Endothelial cell of hepatic sinusoid (primary cell): ENCODE data around the gene ZBTB16.

Experiments used
- in situ Hi-C: cut with HindIII; loops from 2 replicates; pipeline ENCODE4 v1.10.0; 2017; ENCODE audit warnings: low sequenced_read_pairs

The ZBTB16 gene

DNA sequence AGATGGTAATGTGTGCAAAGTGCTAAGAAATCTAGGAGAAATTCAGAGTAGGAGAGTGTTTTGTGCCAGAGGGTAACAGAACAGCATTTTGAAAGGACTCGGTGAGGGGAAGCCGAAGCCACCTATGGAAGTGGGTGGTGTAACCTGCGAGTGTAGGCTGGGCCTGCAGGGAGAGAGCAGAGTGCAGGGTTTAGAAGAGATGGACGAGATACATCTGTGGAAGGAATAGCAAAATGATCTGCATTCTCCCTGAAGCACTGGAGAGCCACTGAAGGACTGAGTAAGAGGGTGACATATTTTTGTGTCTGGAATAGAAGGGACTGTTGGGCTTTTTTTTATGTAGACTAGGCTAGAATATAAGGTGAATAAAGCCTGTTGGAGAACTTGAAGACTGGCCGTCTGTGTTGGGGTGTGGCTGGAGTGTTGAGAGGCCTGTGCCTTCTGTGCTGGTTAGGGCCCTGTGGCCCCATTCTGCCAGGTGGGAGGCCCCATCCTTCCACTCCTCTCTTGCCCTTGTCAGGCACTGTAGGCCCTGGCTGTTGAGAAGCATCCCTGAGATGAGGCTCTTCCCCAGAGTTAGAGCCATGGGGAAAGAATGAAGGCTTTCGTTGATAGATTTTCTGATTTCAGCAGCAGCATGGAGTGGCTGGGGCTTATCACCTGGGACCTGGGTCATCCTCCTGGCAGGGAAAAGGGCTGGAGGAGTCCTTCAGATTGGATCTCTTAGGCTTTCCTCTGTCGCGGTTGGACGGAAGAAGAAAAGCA lies 102.2 kb downstream of the ZBTB16 start:
- in situ Hi-C loops, result no loop called here

DNA sequence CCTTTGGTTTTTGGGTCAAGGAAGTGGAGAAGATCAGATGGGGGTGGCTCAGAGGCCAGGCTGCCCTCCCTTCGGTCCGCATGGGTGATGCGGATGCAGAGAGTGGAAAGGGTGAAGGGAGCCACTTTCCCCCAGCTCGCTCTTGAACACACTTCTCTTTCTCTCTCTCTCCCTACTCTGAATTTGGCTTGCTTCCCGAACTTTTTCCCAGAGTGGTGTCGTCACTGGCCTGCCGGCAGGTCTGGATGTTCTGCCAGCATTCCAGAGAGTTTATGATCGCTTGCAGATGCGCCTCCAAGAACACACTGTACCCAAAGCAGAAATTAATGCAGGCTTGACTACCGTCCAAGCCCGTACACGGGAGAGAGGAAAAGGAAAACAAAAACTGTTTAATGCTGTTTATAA lies 103.2 kb downstream of the ZBTB16 start:
- in situ Hi-C loops, result no loop called here

DNA sequence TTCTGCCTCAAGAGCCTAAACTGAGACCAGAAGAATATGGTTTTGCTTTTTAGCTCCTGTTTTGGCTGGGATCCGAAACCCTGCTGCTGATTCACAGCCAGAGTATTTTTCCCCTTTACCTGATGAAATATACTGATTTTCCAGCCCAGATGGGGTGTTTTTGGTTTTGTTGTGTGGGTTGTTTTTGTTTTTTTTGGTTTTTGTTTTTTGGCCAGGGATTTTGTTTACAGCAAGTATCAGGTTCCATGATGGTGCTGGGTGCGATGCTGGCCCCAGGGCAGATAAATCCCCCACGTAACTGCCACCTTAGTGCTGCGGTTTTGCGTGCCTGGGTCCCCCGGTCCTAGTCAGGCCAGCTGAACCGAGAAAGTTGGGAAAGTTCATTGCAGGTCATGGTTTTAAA lies 103.7 kb downstream of the ZBTB16 start:
- in situ Hi-C loops, result no loop called here

DNA sequence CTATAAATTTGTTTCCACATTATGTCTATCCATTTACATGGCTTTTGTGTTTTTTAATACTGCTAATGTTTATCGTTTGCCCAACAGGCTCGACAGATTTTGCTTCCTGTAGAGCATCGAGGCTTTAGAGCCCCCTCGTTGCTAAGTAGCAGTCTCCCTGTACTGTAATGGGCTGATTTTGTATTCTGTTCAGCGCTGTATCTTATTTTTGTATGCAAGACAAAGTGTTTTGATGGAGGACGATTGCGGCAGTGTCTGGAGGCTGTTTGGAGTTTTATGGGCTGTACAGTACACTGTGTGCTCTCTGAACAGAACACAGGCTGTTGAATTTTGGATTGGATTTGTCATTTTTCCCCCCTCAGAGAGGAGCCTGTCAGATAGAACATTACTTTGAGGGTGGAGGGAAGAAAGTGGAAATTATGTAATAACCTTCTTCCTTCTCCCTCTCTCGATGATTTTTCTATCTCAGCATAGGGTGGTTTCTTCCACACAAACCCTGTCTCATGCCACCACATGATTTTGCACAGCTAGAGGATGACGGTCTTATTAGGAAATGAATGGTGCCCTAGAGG lies 104.4 kb downstream of the ZBTB16 start:
- in situ Hi-C loops, result no loop called here

DNA sequence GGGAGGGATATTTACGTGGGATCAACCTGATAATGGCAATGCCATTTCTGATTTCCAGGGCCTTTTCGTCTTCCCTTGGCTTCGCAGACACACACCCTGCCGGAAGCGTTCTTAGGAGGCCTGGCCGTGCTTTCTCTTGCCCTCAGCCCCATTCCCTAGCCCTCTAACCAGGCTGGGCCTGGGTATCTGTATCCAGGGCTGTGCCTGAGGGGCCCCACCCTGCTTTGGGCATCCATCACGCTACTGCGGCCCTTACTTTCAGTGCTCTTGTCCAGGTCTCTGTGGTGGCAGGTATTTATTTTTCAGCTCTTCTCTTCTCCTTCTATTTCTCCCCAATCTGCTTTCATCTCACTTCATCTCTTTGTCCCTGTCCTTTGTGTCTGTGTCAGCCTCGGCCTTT lies 105.0 kb downstream of the ZBTB16 start:
- in situ Hi-C loops, result no loop called here

DNA sequence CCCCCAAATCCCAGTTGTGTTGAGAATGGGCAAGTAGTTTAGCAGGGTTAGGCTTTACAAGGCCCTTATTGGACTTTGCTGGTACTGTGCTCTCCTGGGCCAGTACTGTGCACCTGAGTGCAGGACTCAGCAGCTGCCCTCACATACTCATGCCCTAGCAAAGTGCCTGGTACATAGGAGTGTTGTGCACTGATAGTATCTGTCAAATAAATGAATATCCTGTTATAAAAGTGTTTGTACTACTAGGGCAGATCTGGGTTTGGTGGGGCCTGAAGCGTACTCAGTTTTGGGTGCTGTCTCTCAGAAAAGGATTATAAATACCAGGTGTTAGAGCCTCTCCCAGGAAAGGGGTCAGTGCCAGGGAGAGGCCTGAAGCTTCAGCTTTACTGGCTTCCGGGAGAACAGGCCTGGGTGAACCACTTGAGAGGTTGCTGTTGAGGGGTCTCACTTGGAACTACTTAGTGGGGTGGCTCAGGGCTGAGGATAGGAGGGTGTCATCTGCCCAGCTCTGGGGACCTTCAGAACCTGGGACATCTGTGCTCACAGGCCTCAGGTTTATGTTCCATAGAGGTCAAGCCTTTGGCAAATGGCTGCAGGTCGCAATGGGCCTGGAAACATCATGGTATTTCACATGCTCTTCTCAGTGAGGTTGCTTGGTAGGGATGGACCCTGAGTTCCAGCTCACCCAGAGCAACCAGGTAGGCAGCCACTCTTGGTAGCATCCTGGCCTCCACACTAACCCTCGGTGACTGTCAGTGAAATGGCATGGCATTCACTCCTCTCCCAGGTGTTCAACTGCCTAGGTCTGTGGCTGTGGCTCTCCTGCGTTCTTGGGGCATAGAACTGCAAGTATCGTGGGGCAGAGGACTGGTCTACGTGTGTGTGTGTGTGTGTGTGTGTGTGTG lies 106.1 kb downstream of the ZBTB16 start:
- in situ Hi-C loops, result loop anchor here (5.0 kb wide), 1 partner anchor 123 kb away; no protein-coding TSS in a partner anchor

DNA sequence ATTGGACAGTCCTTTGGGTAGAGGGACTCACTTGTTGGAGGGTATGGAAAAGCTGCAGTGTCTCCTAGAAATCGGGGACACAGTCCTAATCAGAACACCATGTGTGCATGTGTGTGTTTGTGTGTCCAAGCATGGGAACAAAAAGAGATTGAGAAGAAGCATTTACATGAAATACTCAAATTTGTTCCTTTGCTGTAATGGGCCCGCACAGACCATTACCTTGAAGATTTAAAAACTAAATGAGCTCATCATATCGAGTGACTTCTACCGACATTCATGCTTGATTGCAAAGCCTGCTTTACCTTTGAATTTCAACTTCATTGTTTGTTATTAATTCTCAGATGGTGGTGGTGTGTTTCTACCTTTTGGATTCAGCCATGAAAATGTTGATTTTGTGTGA lies 106.9 kb downstream of the ZBTB16 start:
- in situ Hi-C loops, result loop anchor here (5.0 kb wide), 1 partner anchor 124 kb away; no protein-coding TSS in a partner anchor

DNA sequence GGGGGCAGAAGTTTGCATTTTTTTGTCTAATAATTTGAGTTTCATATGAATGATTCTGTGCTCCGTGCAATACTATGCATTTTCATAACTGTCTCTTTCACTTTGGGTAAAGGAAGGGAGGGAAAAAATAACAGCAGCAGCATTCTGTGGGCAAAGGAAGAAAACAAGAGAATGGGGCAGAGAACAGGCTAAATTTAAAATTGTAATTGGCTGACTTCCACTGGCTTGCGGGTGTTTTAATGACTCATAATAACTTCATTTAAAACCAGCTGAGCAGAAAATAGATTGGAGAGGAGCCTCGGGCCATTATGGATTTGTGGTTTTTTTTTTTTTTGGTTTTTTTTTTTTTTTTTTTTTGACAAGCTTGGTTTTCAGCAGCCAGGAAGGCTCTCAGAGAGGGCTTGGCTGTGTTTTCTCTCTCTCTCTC lies 107.4 kb downstream of the ZBTB16 start:
- in situ Hi-C loops, result loop anchor here (5.0 kb wide), 1 partner anchor 125 kb away; no protein-coding TSS in a partner anchor

DNA sequence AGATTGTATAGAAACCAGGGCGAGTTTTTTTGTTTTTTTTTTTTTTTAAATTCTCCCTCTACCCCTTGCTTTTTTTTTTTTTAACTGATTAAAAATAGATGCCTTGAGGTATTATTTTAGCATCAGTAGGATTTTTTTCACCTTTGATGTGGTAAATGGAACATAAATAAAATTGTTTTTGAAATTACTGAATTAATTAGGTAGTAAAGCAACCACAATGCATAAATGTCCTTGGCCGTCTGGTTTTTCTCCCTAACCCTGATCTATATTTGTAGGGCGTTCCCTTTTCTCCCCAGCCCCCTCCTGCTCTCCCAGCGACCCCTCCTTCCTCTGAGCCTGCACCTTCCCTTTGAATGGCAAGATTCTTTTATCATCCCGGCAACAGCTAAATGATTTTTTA lies 107.8 kb downstream of the ZBTB16 start:
- in situ Hi-C loops, result loop anchor here (5.0 kb wide), 1 partner anchor 125 kb away; no protein-coding TSS in a partner anchor

DNA sequence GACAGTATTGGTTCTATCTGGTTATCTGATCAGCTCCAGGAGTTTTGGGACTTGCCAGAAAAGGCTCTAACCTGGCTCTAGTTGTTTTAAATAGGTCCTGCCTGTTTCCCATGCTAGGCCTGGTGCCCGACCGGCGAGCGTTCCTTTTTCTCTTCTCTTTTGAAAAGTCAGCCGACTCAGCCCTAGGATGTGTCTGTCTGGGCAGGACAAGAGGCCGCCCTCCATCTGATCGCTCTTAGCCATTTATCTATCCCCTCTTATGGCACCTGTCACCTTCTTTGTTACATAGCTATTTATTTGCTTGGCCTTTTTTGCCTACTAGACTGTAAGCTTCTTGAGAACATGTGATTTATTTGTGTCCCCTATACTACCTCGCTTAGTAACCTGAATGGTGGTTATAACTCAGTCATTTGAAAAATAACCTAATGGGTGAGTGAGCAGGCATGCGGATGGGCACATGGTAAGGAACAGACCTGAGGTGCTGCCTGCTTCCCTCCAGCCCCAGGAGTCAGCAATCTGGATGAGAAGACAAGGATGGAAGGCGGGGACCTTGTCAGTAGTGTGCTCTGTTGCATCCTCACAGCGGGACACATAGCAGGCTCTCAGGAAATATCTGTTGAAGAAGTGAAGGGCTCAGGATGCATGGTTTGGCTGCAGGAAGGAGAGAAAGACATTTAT lies 108.4 kb downstream of the ZBTB16 start:
- in situ Hi-C loops, result loop anchor here (5.0 kb wide), 1 partner anchor 126 kb away; no protein-coding TSS in a partner anchor

DNA sequence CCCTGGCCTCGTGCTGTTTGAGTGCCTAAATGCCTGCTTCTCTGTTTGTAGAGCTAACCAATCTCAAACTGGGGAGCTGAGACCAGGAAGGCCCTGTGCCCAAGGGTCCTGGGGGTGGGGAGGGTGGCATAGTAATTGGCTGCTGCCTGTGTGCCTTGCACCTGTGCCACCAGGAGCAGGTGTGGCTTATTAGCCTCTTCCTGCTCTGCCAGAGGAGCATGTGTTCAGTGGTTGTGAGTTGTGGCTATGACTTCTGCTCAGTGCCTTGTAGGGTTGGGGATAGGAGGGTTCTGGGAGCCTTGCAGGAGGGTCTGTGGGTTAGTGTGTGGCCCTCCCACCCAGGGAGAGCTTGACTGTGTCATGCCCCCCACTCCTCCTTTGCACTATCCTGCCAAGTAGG lies 109.2 kb downstream of the ZBTB16 start:
- in situ Hi-C loops, result loop anchor here (5.0 kb wide), 1 partner anchor 126 kb away; no protein-coding TSS in a partner anchor

DNA sequence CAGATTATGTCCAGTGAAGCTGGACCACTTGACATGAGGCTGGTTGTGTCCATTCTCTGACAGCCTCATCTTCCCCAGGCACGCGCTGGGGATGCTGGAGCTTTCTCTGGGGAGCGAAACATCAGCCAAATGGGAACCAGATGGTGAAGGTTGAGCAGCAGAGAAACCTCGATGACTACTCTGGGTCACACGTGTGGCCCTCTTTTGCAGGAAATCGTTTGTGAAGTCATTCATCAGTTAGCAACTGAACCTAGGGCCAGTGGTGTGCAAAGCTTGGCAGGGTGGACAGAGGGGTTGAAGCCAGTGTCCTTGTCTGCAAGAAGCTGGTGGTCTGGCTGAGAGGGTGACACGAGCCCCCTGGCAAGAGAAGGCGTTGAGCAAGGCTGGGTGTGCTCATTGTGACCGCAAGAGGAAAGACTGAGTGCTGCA lies 109.8 kb downstream of the ZBTB16 start:
- in situ Hi-C loops, result loop anchor here (5.0 kb wide), 1 partner anchor 127 kb away; no protein-coding TSS in a partner anchor

DNA sequence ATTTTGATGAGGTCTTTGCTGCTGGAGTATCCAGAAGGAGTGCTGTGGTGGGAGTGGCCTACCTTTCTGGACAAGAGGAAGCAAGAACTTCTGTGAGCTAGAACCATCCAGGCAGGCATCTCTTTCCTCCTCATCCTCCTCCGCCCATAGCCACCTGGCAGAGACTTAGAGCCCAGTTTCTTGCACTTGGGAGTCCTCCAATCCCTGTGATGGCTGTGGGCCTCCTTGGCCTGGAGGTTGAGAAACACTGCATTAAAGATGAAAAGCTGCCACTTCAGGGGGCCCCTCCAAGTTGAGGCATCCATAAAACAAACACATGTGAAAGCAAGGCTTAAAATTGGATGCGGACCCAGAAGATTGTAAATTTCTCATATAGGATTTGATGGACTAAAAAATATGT lies 110.3 kb downstream of the ZBTB16 start:
- in situ Hi-C loops, result loop anchor here (5.0 kb wide), 1 partner anchor 128 kb away; no protein-coding TSS in a partner anchor

DNA sequence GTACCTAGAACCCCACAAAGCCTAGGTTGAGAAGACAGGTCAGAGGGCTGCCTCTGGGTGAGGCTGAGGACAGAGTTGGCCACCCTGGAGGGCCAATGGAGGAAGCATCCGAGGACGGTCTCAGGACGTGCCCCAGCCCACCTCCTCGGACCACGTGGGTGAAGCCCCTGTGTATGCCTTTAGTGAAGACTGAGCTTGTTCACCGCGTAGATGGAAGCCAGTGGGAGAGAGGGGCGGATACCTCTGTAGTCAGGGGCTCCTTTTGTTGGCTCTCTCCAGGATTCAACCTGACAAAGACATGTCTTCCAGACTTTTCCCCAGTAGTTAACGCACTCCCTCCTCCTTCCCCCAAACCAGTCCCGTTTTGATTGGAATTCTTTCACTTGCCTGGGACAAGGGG lies 110.7 kb downstream of the ZBTB16 start:
- in situ Hi-C loops, result no loop called here

DNA sequence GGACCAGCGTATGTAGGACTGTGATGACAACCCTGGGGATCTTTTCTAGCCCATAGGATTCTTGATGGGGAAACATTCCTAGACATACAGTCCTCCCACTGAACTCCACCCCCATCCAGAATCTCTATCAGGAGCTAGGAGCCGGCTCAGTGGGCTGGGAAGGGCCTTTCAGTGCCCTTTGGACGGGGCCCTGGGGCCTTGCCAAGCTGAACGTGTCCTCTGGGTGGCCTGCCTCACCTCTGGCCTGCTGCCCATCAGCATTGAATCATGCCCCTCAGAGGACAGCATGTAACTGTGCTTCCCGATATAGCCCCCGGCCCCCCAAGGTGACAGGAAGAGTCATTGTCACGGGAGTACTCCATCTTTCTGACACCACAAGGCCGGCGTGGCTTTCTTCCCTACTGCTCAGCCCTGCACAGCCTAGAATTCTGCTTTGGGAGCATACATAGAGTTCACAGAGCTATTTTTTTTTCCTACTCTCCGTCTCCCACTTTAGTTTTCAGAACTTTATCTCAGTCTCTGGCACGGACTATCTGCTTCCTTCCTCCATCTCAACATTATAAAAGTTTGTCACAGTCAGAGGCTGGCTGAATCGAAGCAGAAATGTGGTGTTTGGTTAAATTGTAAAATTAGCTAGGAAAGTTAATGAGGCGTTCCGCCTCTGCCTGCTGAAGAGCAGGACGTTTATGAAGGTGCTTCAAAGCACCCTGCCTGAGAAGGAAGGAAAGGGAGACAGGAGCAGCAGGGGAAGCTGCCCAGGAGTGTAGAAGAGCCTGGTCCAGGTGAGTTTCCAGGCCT lies 111.9 kb downstream of the ZBTB16 start:
- in situ Hi-C loops, result no loop called here

DNA sequence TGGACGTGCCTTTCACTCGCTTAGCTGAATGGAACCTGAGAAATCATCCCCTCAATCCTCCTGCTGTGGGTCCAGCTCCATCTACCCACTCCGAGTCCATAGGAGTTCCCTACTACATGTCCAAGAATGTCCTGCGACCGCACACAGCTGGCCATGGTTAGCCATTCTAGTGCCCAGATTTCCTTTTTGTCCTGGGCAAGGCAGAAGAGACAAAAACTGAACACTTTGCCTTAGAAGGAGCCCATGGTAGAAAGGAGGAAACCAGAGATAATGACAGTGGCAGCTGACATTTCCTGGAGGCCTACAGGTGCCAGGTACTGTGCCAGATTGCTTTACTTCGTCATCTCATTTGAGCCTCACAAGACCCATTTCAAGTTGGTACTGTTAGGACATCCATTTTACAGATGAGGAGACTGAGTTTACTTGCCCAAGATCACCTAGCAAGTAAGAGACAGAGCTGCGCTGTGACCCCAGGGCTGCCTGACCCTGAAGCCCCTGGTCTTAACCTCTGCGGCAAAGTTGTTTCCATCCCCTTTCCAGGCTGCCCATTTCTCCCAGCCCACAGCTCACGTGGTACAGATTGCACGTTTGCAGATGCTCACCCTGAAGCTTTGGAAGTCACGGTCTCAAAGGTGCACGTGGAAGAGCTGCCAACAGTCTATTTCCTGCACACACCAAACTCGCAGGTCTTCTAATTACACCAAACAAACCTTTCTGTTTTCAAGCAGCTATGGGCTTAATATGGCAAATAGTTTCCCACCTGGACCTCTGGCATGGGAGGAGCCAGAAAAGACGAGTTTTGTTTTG lies 112.7 kb downstream of the ZBTB16 start:
- in situ Hi-C loops, result no loop called here

DNA sequence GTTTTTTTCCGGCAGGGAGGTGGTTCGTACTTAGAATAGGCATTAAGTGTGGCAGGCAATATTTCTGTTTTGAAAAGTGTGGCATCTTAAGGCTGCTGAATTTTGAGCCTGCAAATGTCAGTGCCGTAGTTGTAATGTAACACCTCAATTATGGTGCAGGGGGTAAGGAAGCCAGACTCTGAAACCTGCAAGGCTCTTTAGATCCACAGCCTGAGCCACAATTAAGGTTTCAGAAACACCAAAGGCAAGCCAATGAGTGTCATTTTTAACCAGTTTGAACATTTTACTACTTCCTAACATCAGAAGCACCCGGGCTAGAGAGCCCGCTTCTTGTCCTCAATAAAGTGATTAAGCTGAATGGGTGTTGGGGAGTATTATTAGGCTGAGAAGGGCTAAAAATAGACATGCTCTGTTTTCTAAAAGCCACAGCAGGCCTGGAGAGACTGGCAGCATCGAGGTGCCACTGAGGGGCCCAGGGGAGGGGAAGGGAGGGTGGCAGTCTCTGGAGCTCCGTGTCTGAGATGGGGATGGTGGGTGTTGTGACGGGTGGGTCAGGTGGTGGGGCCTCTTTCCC lies 113.4 kb downstream of the ZBTB16 start:
- in situ Hi-C loops, result no loop called here

DNA sequence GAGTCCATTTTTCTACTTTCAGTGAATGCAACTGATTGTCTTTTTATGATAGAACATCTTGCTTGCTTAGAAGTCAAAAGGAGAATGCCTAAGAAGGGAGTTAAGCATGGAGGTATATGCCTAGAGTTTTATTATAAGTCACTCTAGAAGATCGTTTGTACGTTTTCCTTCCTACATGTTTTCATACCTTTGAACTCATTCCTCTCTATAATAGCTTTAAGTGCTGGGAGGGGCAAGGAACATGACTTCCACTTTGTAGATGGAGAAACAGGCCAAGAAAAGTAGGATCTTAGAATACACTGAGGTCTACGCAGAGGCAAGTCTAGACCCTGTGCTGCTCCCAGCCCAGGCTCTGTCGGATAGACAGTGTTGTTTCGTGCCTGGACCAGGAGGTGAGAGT lies 114.3 kb downstream of the ZBTB16 start:
- in situ Hi-C loops, result no loop called here
